AG04449 (cell line): ENCODE measurements around the gene BCL2L1.
"Not testable (repeated sequence)": the region's sequence is repeated elsewhere in the genome, so short reads cannot be mapped to it uniquely, and the experiment has no call there.

ENCODE experiments used
- CTCF ChIA-PET: fragments of 350-600 bp; formaldehyde crosslinking; extraction: SDS; loops from one replicate; lab custom pipeline; 2021; ENCODE audit warnings: antibody characterized with exemption; lab: Yijun Ruan, JAX
- POLR2A ChIA-PET: fragments of 400-600, 350-600 bp; formaldehyde crosslinking; extraction: SDS; loops from one replicate; lab custom pipeline; 2020; ENCODE audit warnings: antibody characterized with exemption, inconsistent platforms; lab: Yijun Ruan, JAX
- DNase-seq: peaks from one replicate; pipeline ENCODE4 v3.0.0-alpha.2; 2010; ENCODE audit warnings: low read depth, low spot score
- H3K4me3 ChIP-seq: 2 replicates; pipeline ENCODE4 v1.5.1; 2011; ENCODE audit warnings: low read depth, mild to moderate bottlenecking, control low read depth, low read length
- TF ChIP-seq, protein P1 (sequence below): IDR thresholded peaks from one replicate; pipeline ENCODE4 v1.5.1; 2011; ENCODE audit warnings: mild to moderate bottlenecking, moderate library complexity, low read length, control low read depth, inconsistent platforms; ENCODE audit not compliant: insufficient read depth; ENCODE audit errors: missing control alignments

The BCL2L1 gene

DNA sequence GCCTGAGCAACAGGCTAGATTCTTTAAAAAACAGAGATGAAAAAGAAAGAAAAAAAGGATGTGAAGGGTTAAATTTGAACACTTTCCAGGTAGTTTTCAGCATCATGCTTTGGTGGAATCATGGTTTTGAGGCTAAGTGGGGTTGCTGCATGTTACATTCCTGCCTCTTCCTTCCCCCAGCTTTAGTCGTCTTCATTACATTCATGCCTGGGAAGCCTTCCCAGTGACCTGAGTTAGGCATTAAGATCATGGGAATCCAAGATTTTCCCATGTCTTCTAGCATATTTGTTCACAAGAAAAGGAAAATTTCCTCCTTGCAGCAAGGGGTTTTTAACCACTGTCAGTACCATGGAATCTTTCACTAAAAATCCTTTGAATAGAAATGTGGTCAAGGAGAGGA, 28.5 kb upstream of the BCL2L1 start:
- TF ChIP-seq, protein P1, sequence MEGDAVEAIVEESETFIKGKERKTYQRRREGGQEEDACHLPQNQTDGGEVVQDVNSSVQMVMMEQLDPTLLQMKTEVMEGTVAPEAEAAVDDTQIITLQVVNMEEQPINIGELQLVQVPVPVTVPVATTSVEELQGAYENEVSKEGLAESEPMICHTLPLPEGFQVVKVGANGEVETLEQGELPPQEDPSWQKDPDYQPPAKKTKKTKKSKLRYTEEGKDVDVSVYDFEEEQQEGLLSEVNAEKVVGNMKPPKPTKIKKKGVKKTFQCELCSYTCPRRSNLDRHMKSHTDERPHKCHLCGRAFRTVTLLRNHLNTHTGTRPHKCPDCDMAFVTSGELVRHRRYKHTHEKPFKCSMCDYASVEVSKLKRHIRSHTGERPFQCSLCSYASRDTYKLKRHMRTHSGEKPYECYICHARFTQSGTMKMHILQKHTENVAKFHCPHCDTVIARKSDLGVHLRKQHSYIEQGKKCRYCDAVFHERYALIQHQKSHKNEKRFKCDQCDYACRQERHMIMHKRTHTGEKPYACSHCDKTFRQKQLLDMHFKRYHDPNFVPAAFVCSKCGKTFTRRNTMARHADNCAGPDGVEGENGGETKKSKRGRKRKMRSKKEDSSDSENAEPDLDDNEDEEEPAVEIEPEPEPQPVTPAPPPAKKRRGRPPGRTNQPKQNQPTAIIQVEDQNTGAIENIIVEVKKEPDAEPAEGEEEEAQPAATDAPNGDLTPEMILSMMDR, result no peak
- CTCF ChIA-PET, result interaction anchor here (0.9 to 6.1 kb wide), 6 partner anchors 13 to 188 kb away, joined by 3 to 49 read pairs (median 5); partner anchors contain the start of gene BCL2L1
- H3K4me3 ChIP-seq, result no peak overlapping the region
- POLR2A ChIA-PET, result no interaction called here
- DNase-seq, result peak; percentile 94

DNA sequence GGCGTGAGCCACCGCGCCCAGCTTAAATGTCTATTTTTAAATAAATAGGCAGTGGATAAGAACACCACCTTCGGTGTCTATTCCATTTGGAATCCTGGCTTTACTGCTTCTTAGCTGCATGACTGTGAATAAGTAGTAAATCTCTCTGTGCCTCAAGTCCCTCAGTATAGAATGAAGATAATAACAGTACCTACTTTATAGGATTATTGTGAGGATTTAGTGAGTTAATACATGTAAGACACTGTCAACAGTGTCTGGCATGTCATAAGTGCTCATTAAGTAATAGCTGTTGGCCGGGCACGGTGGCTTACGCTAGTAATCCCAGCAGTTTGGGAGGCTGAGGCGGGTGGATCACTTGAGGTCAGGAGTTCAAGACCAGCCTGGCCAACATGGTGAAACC, 26.6 kb upstream of the BCL2L1 start:
- POLR2A ChIA-PET, result no interaction called here
- TF ChIP-seq, protein P1, result no peak
- CTCF ChIA-PET, result interaction anchor here (1.3 to 6.1 kb wide), 3 partner anchors 9 to 88 kb away, joined by 3 to 49 read pairs (median 9); partner anchors contain the start of gene BCL2L1
- DNase-seq, result no peak
- H3K4me3 ChIP-seq, result no peak overlapping the region

DNA sequence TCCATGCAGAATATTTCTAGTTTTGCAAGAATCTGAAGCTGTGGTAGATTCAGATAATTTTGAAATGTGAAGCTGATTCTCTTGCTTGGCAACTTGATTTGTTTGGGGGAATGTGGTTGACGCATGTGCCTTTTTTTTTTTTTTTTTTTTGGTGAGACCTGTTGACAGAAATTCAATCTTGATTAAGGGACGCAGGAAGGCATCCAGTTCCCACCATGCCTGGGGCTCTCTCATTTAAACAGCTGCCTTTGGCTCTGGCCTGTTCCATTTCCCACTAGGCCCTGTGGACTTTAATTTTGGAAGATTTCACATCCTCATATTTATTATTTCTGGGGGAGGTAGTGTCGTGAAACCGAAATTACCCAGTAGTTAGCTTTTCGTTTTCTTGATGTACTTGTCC, 25.0 kb upstream of the BCL2L1 start:
- ChIA-PET CTCF (interaction anchor here (0.8 to 6.1 kb wide), 5 partner anchors 10 to 113 kb away, joined by 3 to 49 read pairs (median 7); partner anchors contain the start of gene BCL2L1), POLR2A (interaction anchor here (0.7 to 0.8 kb wide), 2 partner anchors 9 to 12 kb away, joined by 3 to 5 read pairs; partner anchors contain the start of gene TPX2)
- no peak overlapping the region for H3K4me3 ChIP-seq
- DNase-seq, result no peak
- TF ChIP-seq, protein P1, result no peak

DNA sequence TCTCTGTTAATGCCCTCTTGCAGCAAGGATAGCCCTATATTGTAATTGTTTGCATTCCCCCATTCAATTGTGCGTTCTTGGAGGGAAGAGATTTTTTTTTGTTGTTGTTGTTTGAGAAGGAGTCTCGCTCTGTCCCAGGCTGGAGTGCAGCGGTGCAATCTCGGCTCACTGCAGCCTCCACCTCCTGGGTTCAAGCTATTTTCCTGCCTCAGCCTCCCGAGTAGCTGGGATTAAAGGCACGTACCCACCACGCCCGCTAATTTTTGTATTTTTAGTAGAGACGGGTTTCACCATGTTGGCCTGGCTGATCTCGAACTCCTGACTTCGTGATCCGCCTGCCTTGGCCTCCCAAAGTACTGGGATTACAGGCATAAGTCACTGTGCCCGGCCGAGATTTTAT, 24.4 kb upstream of the BCL2L1 start:
- CTCF ChIA-PET, result interaction anchor here (0.8 to 2.7 kb wide), 2 partner anchors 23 to 113 kb away, joined by 3 to 19 read pairs; no protein-coding TSS in a partner anchor
- POLR2A ChIA-PET, result interaction anchor here (0.7 to 0.8 kb wide), 2 partner anchors 8 to 13 kb away, joined by 3 to 5 read pairs; partner anchors contain the start of gene TPX2
- not testable (repeated sequence) for DNase-seq, H3K4me3 ChIP-seq

DNA sequence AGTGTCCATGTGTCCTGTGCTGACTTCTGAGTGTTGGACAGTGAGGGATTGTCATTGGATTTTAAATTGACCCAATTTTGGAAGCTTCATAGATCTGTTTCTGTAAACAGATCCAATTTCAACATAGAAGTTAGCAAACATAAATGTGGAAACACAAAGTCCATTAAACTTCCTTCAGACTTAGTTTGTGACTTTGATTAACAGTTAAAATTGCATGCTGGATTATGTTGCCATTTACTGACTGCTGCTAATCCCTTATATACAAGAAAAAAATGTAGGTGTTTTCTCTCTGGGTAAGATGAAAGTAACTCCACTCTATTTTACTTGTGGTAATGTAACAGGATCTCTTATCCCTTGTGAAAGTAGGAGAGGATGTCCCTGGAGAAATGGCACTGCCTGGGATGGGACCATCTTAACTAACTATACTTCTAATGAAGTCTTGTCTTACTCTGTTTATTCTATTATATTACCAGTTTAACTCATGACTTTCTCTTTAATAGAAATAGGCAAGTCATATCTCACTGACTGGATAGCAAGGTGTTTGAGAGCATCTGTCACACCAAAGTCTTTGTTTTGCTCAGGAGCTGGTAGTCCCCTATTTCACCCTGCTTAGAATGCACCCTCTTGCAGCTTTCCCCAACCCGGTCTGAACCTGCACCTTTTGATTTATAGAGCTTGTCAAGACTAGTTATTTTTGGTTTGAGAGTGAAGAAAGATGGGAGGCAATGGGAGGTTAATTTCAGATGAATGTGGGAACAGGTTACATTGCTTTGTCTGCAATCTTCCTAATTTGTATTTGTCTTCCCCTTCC, 23.6 kb upstream of the BCL2L1 start:
- POLR2A ChIA-PET, result no interaction called here
- no peak overlapping the region for H3K4me3 ChIP-seq
- no peak for DNase-seq
- TF ChIP-seq, protein P1, result no peak
- CTCF ChIA-PET, result interaction anchor here (0.8 to 2.7 kb wide), 4 partner anchors 8 to 112 kb away, joined by 3 to 19 read pairs (median 4); no protein-coding TSS in a partner anchor

DNA sequence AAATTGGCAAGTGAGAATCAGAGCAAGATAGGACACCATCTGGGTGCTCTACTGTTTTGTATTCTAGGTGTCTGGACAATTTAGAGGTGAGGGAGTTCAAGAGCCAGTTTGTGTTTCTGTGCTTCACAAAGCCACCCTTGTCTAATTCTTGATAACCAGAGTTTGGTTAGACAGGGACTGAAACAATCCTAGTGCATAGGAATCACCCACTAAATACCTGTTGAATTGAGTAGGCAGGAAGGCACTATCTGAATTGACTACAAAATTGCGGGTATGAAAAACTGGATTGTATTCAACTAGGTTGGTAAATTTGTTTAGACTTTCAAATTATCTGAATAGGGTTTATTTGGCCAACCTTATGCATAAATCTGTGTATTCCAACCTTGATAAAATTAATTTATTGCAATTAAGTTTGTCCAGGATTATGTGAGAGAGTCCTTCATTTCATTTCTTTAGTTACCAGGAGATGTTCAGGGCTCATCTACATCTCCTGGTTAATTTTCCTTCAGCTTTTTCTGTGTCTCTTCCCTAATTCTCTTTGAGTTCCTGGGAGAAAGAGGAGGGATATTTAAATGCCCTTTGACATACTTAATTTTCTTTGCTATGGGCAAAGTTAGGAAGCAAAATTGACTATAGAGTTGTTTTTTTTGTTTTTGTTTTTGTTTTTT, 18.1 kb upstream of the BCL2L1 start:
- ChIA-PET CTCF (interaction anchor here (1.3 to 3.8 kb wide), 4 partner anchors 12 to 180 kb away, joined by 3 to 46 read pairs (median 11); partner anchors contain the start of gene BCL2L1), POLR2A (no interaction called here)
- TF ChIP-seq, protein P1, result no peak
- DNase-seq, result no peak
- peak overlapping the region; percentile 97 for H3K4me3 ChIP-seq
